GM21515 (cell line): ENCODE results near the gene CDC6.

Source experiments
- ATAC-seq: cut with Tn5 transposase; IDR thresholded peaks from one replicate; pipeline ENCODE4 v1.9.1; 2021; ENCODE audit not compliant: unreplicated experiment

The CDC6 gene

GRCh38 chr17:40350689-40351358 is 63.1 kb downstream of the CDC6 start:
- no peak for ATAC-seq

GRCh38 chr17:40351359-40352236 is 63.9 kb downstream of the CDC6 start:
- ATAC-seq = no peak

GRCh38 chr17:40352237-40352778 is 64.6 kb downstream of the CDC6 start:
- no peak for ATAC-seq

GRCh38 chr17:40352779-40353394 is 65.2 kb downstream of the CDC6 start:
- ATAC-seq = no peak
